ENCODE measurements around the gene TRIM39.

DNA sequence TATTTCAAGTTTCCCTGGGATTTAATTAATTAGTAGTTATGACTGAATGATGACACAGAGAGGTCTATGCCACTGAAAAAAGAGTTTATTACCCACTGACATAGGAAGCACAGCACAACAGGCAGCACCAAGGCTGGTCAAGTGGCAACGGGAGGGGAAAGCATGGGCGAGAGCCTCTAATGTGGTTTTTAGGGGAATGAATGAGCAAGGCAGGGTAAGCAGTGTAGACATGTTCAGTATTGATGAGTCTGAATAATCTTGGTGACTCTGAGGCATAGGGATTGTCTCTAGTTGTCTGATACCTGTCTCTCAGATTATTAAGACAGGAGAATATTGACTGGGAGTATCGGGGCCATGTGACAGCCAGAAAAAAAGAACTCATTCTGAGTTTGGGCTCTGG, 64.5 kb downstream of the TRIM39 start:
- TF ChIP-seq, protein P1, sequence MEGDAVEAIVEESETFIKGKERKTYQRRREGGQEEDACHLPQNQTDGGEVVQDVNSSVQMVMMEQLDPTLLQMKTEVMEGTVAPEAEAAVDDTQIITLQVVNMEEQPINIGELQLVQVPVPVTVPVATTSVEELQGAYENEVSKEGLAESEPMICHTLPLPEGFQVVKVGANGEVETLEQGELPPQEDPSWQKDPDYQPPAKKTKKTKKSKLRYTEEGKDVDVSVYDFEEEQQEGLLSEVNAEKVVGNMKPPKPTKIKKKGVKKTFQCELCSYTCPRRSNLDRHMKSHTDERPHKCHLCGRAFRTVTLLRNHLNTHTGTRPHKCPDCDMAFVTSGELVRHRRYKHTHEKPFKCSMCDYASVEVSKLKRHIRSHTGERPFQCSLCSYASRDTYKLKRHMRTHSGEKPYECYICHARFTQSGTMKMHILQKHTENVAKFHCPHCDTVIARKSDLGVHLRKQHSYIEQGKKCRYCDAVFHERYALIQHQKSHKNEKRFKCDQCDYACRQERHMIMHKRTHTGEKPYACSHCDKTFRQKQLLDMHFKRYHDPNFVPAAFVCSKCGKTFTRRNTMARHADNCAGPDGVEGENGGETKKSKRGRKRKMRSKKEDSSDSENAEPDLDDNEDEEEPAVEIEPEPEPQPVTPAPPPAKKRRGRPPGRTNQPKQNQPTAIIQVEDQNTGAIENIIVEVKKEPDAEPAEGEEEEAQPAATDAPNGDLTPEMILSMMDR (IDR thresholded peaks at IDR 0.05) = no peak
- no peak for TF ChIP-seq MXI1 (IDR thresholded peaks at IDR 0.05; ENCODE audit: low read depth, low read length)
- no peak for TF ChIP-seq RAD21 (IDR thresholded peaks at IDR 0.05; ENCODE audit: low read length)
- no peak for TF ChIP-seq FOXJ3 (CRISPR knock-in tag; IDR thresholded peaks at IDR 0.05)
- no peak for TF ChIP-seq TEAD4 (IDR thresholded peaks at IDR 0.05; ENCODE audit: borderline replicate concordance, insufficient read depth)

All from SK-N-SH (cell line).